BJ (cell line): ENCODE data around the gene ARSB. TPM values are rescaled to one million over a fixed set of nuclear protein-coding genes. Genes with fewer than 3 reads are reported as not detected.

Experiments used
- polyA plus RNA-seq: library from polyadenylated mRNA; depleted of rRNA; stranded (reverse); fragments of >200 nt; gene quantifications from 2 replicates; pipeline ENCODE4 v1.2.3, GENCODE V29; 2011; rRNA removed
- small RNA-seq: library from RNA; depleted of rRNA; stranded (forward); fragments of <200 nt; gene quantifications from one replicate; pipeline ENCODE3, GENCODE V24; 2012; ENCODE audit warnings: low replicate concordance, low read depth; ENCODE audit not compliant: insufficient read length

ARSB gene
- polyA plus RNA-seq, 1 experiment, result 26.7 TPM

Small RNA genes within 50 kb of the gene (small RNA-seq; reads per million reads assigned to genes)
- not detected for gene AC025755.1

Other genes with a start within 250 kb of the ARSB start
- gene DMGDH, start 84.4 kb upstream of the ARSB start, polyA plus RNA-seq, result 2.9 and 3.5 TPM in 2 replicates
- 11.5 and 12.4 TPM in 2 replicates for gene BHMT2, start 84.5 kb upstream of the ARSB start, polyA plus RNA-seq
- not detected in 2 replicates for gene BHMT, start 126.5 kb upstream of the ARSB start, polyA plus RNA-seq